Stimulated activated CD8-positive, alpha-beta memory T cell treated with anti-CD3 and anti-CD28 coated beads, Interleukin-7, amount 100 ng/mL, for 24 hours (primary cell): Measurements from ENCODE around the gene SLC25A20.
A peak's percentile ranks its signal among the peaks of the same experiment; 100 is the strongest.
"Not testable (repeated sequence)": the region's sequence is repeated elsewhere in the genome, so short reads cannot be mapped to it uniquely, and the experiment has no call there.

Experiments used
- DNase-seq: peaks from one replicate; pipeline ENCODE4 v3.0.0-alpha.2; 2020; ENCODE audit warnings: low read depth

The SLC25A20 gene

DNA sequence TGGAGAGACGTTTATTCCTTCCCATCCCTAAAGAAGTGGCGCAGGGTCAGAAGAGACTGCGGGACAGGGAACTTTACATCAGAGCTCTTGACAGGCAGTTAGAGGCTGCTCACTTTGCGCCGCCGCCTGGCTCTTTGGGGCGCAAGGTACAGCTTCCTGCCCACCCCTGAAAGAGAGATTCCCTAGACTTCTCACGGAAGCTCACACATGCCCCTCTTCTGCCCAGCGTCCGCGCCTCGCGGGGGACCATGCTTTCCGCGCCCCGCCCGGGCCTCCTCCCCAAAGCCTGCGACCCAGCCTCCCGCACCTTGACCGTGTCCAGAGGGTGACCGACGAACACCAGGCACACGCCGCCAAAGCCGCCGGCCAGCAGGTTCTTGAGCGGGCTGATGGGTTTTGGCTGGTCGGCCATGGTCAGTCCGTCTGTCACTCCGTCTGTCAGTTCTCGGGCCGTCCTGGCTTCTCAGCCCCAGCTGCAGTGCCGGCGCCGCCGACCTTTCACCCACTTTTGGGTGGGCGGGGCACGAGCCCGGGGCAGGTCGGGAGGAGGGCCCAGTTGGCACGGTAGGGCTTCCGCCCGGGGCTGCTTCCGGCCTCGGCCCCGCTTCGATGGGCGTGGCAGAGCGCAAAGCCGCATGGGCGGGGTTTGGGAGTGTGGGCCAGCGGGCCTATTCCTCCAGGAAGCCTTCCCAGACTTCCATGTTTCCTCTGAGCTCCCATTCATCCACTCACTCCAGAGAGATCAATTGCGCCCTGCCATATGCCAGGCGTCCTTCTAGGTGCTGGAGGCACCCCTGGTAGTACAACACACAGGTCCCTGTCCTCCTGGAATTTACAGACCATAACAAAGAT, at the start of gene SLC25A20:
TSS of gene SLC25A20 (minus strand) at position 500 of the 852 bp plus-strand sequence. CDS start at position 412, 88 bp downstream.
- peak; percentile 75 for DNase-seq

GRCh38 chr3:48945891-48946549, 47.3 kb upstream of the SLC25A20 start:
- DNase-seq: no peak

DNA sequence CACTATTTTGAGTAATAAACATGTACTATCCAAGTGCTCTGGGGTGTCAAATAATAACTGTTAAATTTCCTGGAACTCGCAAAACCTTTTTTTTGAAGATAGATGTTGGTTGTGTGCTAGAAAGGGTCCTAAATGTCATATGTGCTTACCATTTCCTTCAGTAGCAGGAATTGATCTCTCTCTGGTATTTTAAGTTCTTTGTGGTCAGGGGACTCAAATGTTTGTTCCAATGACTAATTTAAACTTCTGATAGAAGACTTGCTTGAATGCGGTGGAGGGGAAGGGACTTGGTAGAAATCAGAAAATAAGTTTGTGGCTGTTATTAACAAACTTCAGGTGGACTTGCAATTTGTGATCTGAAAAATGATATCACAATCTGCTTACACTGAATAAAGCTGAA, 46.8 kb upstream of the SLC25A20 start:
- no peak for DNase-seq

DNA sequence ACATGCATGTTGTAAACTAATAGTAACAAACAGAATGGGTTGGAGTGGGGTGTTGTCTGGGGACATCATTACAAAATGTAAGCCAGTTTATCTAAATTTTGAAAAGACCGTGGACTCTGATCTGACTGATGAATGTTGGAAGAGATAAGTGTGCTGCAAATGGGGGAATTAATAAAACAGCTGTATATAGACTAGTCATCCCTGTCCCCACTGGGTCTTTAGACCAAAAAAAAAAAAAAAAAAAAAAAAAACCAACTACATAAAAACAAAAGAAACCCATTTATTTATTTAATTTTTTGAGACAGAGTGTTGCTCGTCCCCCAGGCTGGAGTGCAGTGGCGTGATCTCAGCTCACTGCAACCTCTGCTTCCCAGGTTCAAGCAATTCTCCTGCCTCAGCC, 40.0 kb upstream of the SLC25A20 start:
- no peak for DNase-seq

DNA sequence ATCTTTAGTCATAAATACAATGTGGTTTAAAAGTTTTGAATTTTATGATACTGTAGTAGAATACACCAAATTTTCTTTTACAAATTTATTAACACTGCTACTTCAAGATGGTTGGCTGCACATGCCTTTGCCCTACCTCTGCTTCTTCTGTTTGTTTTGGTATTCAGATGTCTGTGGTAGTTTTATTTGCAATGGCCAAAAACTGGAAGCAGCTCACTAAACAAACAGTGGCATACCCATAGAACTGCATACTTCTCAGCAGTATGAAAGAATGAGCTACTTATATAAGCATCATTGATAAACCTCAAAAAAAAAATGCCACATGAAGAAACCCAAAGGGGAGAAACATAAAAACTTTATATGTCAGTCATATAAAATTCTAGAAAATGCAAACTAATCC, 39.5 kb upstream of the SLC25A20 start:
- DNase-seq: no peak

DNA sequence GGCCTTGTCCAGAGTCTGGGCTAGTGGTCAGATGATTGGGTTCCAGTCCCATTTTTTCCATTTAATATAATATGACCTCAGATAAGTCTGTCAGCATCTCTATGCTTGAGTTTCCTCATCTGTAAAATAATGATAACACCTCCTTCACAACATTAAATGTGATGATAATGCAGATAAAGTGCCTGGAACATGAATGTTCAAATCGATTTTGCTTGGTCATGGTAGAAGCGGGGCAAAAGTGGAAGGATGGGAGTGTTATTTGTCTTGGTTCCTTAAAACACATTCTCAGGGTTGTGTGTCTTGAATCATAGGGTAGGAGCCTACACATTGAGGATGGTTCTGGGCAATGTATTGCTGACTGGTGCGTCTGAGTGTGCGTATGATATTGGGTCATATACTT, 36.8 kb upstream of the SLC25A20 start:
- no peak for DNase-seq

- DNase-seq: no peak
These were observed 35.8 kb upstream of the SLC25A20 start for GRCh38 chr3:48934333-48934991.

DNA sequence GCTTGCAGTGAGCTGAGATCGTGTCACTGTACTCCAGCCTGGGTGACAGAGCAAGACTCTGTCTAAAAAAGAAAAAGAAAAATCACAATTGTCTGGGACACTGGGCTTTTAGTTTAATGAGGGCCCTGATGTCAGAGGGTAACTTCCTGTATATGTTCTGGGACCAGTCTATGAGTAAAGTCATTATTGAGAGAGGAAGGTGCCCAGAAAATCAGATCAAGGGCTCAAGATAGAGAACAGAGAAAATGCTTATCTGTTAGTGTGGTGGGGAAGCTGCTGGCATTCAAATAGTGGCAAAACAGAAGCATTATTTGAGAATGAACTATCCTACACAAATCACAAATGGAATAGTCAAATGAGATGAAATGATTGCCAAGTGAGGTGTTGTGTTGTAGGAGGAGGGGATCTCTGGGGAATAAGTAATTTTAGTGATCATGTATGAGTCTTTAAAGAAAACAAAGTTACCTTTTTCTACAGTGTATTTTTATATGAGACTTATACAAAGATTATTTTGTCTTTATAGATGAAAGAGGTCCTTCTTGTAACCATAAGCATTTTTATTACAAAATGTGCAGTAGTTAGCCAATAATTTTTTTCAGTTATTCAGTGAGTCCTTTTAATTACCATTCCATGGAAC, 33.4 kb upstream of the SLC25A20 start:
- DNase-seq: no peak

DNA sequence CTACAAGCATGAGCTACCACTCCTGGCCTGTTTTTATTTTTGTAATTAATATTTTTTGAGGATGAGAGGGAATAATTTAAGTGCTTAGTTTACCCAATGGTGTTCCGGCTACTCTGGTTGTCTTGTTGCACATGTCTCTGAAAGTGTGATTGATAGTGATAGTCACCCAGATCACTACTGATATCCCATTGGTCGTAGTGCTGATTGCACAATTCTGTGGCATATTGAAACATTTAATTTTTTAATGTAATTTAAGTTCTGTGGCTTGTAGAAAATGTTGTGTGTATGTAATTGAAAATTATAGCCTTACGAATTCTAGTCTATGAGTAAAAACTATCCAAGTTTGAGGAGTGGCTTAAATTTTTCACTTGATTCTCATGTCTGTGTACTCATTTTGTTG, 31.9 kb upstream of the SLC25A20 start:
- no peak for DNase-seq

- no peak for DNase-seq
These were observed 30.8 kb upstream of the SLC25A20 start for GRCh38 chr3:48929358-48930035.

DNA sequence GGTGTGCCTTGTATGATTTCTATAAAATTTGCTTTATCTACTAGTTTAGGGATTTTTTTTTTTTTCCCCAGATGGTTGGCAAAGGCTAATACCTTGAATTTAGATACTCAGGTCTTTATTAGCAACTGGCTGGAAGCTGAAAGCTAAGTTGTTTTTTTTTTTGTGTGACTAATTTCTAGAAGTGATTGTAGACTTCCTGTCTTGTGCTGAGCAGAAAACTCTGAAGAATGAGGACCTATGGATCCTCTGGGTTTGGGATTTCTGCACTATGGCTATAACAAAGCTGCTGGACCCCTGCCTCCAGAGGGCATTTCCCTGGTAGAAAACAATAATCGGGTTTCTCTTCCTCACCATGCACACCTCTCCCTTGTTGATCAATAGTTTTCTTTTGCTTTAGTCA, 30.0 kb upstream of the SLC25A20 start:
- no peak for DNase-seq

DNA sequence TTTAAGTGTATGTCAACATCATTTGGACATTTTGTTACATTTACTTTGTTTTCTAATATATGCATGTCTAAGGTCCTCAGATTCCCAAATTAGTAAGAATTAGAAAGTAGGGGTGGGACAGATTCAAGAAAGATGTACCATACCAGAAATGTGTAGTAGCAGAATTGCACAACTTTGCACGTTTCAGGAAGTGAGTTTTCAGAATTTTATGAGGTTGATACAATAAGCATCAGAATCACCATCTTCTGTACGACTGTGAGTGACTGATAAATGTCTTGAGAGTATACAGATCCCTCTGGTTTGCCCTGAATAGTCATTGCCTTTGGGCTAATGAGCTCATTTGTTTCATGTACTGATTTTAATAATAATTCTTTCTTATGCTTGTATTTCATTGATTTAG, 29.2 kb upstream of the SLC25A20 start:
- no peak for DNase-seq

- DNase-seq: no peak
These were observed 28.0 kb upstream of the SLC25A20 start for GRCh38 chr3:48926425-48927392.

- DNase-seq: peak; percentile 26
These were observed 20.8 kb upstream of the SLC25A20 start for GRCh38 chr3:48919215-48920138.

DNA sequence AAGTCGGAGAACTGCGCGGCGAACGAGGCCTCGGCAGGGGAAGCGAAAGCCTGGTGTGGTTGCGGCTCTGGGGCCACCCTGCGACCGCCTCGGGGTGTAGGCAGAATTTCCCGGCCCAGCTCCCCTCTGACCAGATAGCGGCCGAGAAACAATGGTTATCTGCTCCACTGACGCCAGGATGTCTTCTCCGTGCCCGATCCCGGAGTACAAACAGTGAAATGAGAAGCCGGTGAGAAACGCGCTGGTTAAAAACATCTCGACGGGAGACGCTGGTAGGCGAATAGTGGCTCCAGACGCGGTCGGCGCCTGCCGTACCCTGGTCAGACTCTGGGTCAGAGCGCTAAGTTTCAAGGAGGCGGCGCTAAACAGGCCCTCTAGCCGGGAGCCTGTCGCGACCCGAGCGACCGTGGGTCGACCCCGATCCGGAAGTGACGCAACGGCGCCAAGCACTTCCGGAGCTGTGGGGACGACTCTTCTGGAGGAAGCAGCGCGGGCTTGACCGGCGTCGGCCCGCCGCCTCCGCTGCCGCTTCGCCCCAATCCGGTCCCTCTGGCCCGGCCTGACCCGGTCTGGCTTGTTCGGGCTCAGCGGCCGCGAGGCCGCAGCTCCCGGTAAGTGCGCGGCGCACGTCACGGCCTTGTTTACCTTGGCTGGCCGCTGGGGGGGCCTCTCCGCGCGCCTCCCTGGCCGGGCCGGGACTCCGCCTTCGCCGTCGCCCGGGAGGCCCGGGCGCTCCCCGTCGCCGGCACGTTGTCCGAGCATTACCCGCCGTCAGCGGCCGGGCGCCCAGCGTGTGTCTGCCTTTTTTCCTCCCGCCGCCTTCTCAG, 19.9 kb upstream of the SLC25A20 start, which contains the start of gene ARIH2:
TSS of gene ARIH2 (plus strand) at position 455 of the 827 bp plus-strand sequence. CDS start 8,717 bp downstream, outside the sequence.
- DNase-seq: peak; percentile 78

DNA sequence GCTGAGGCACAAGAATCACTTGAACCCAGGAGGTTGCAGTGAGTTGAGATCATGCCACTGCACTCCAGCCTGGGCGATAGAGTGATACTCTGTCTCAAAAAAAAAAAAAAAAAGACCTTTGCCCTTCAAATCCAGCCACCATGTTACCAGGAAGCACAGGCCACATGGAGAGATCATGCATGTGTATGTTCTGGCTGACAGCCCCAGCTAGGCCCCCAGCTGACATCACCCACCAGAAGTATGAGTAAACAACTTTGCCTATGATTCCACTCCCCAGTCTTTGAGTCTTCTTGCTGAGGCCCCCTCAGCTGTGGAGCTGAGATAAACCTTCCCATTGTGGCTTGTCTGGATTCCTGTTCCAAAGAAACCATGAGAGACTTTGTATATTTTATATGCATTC, 16.6 kb upstream of the SLC25A20 start:
- DNase-seq: no peak

- not testable (repeated sequence) for DNase-seq
These were observed 8.3 kb upstream of the SLC25A20 start for GRCh38 chr3:48907026-48907425.

- DNase-seq: no peak
These were observed 591 bp upstream of the SLC25A20 start for GRCh38 chr3:48899273-48899672.
